PC-9 (cell line): Measurements from ENCODE around the gene DNAJC3. TPM values are rescaled to one million over a fixed set of nuclear protein-coding genes. Genes with fewer than 3 reads are reported as not detected.
A peak's percentile ranks its signal among the peaks of the same experiment; 100 is the strongest.

Experiments used
- BruUV-seq: library from RNA; stranded (reverse); fragments of 400-500 nt; replicated peaks from 2 replicates; lab custom pipeline; 2021; lab: Mats Ljungman, UMichigan
- CTCF ChIA-PET: fragments of 300-600 bp; sonication (Branson Sonifier 250); formaldehyde crosslinking; loops from one replicate; lab custom pipeline; 2022; ENCODE audit warnings: antibody characterized with exemption; lab: Charles Lee
- POLR2A ChIA-PET: fragments of 300-600 bp; sonication (Branson Sonifier 250); formaldehyde crosslinking; loops from one replicate; lab custom pipeline; 2022; ENCODE audit warnings: antibody characterized with exemption; ENCODE audit not compliant: unreplicated experiment; lab: Charles Lee
- DNase-seq, 2 experiments: peaks; one replicate each; pipeline versions ENCODE4 v3.0.0 to v3.0.0-alpha.2; 2015 to 2022; ENCODE audit warnings: mixed read lengths in 1 of 2
- H2AFZ ChIP-seq: fragments of 200-600 bp; sonication (generic); 2 replicates; pipeline ENCODE4 v1.8.1; 2017; ENCODE audit warnings: antibody characterized with exemption
- H3F3A ChIP-seq: fragments of 200-600 bp; sonication (generic); 2 replicates; pipeline ENCODE4 v1.8.1; 2017; ENCODE audit warnings: antibody characterized with exemption, mild to moderate bottlenecking, low read depth; ENCODE audit not compliant: insufficient read depth
- H3K27ac ChIP-seq: fragments of 200-600 bp; sonication (generic); 2 replicates; pipeline ENCODE4 v1.6.1; 2016; ENCODE audit warnings: mixed run types
- H3K27me3 ChIP-seq: fragments of 200-600 bp; sonication (generic); 2 replicates; pipeline ENCODE4 v1.6.1; 2016; ENCODE audit warnings: low read depth, mixed run types; ENCODE audit not compliant: insufficient read depth
- H3K36me3 ChIP-seq: fragments of 200-600 bp; sonication (generic); 2 replicates; pipeline ENCODE4 v1.6.1; 2016; ENCODE audit warnings: low read depth, mixed run types
- H3K4me1 ChIP-seq: fragments of 200-600 bp; sonication (generic); replicated peaks from 2 replicates; pipeline ENCODE4 v1.6.1; 2016; ENCODE audit warnings: mixed run types; ENCODE audit not compliant: insufficient read depth
- H3K4me2 ChIP-seq: fragments of 200-600 bp; sonication (generic); 2 replicates; pipeline ENCODE4 v1.6.1; 2017; ENCODE audit warnings: mixed run types
- H3K4me3 ChIP-seq: fragments of 200-600 bp; sonication (generic); 2 replicates; pipeline ENCODE4 v1.6.1; 2016; ENCODE audit warnings: mixed run types
- H3K79me2 ChIP-seq: fragments of 200-600 bp; sonication (generic); 2 replicates; pipeline ENCODE4 v1.6.1; 2017; ENCODE audit warnings: low read depth, mixed run types
- H3K9me2 ChIP-seq: fragments of 200-600 bp; sonication (generic); 2 replicates; pipeline ENCODE4 v1.8.1; 2017; ENCODE audit warnings: mild to moderate bottlenecking; ENCODE audit not compliant: insufficient read depth
- H3K9me3 ChIP-seq: fragments of 200-600 bp; sonication (generic); 2 replicates; pipeline ENCODE4 v1.8.1; 2016; ENCODE audit warnings: low read depth; ENCODE audit not compliant: insufficient read depth
- H4K20me1 ChIP-seq: fragments of 200-600 bp; sonication (generic); 2 replicates; pipeline ENCODE4 v1.8.1; 2017; ENCODE audit not compliant: insufficient read depth
- EZH2 ChIP-seq: fragments of 200-600 bp; sonication (generic); IDR thresholded peaks from 2 replicates; pipeline ENCODE4 v1.8.0; 2017; ENCODE audit warnings: antibody characterized with exemption, low read depth
- intact Hi-C: fragments of 100-400 bp; cut with micrococcal nuclease; formaldehyde crosslinking; loops from one replicate; pipeline ENCODE4 v1.10.0; 2022; ENCODE audit not compliant: unreplicated experiment
- total RNA-seq: library from RNA; stranded (reverse); gene quantifications from 2 replicates; pipeline ENCODE4 v1.2.3, GENCODE V29; 2021
- TF ChIP-seq, protein P1 (sequence below): fragments of 200-600 bp; sonication (generic); conservative IDR thresholded peaks from 2 replicates; pipeline ENCODE4 v1.6.1; 2017; ENCODE audit warnings: mixed run types, antibody characterized with exemption, mild to moderate bottlenecking, moderate library complexity

DNAJC3 gene
- total RNA-seq, 1 experiment from 2014 or later: 10.5 TPM

DNA sequence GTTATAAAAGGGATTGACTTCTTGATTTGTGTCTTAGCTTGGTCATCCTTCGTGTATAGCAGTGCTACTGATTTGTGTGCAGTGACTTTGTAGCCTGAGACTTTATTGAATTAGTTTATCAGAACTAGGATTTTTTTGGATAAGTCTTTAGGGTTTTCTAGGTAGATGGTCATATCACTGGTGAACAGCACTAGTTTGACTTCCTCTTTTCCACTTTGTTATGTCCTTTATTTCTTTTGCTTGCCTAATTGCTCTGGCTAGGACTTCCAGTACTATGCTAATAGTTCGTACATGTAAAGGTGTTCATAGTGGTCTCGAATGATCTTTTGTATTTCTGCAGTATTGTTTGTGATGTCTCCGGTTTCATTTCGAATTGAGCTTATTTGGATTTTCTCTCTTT lies 145.4 kb downstream of the DNAJC3 start:
- intact Hi-C loops: no loop called here
- no TSS peak for BruUV-seq

DNA sequence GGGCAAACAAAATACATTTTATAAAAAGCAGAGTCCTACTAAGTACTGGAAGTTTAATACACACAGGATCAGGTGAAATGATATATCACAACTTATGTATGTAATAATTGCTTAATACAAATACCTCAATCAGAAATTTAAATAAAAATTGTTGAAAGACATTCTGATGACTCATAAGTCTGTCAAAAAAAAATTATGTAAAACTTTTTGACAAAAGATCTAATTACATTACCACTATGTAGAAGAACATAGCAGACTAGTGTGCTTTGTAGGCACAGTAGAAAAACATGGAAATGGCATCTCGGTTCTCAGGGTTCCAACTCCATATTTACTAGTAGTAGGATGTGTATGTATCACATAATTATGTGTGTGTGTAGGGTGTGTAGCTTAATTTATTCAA lies 156.2 kb downstream of the DNAJC3 start:
- peaks cover 13% of the 10 kb centered on the region for H3F3A ChIP-seq
- peaks cover 10% of the 10 kb centered on the region; the same call in 1 of the 2 replicates for H3K9me3 ChIP-seq
- peak overlapping the region; percentile 43 for H3K4me2 ChIP-seq
- H3K9me2 ChIP-seq: no peaks in the 10 kb centered on the region
- no peak overlapping the region for H2AFZ ChIP-seq
- H3K4me1 ChIP-seq: peaks cover 16% of the 10 kb centered on the region
- no peaks in the 10 kb centered on the region for H3K27me3 ChIP-seq
- intact Hi-C loops: loop anchor here (5.0 kb wide), 3 partner anchors 341 to 431 kb away; no protein-coding TSS in a partner anchor
- H3K4me3 ChIP-seq: no peak overlapping the region
- H4K20me1 ChIP-seq: no peaks in the 10 kb centered on the region
- no peaks in the 10 kb centered on the region for H3K79me2 ChIP-seq
- no TSS peak for BruUV-seq
- no peak for TF ChIP-seq EZH2
- TF ChIP-seq, protein P1, sequence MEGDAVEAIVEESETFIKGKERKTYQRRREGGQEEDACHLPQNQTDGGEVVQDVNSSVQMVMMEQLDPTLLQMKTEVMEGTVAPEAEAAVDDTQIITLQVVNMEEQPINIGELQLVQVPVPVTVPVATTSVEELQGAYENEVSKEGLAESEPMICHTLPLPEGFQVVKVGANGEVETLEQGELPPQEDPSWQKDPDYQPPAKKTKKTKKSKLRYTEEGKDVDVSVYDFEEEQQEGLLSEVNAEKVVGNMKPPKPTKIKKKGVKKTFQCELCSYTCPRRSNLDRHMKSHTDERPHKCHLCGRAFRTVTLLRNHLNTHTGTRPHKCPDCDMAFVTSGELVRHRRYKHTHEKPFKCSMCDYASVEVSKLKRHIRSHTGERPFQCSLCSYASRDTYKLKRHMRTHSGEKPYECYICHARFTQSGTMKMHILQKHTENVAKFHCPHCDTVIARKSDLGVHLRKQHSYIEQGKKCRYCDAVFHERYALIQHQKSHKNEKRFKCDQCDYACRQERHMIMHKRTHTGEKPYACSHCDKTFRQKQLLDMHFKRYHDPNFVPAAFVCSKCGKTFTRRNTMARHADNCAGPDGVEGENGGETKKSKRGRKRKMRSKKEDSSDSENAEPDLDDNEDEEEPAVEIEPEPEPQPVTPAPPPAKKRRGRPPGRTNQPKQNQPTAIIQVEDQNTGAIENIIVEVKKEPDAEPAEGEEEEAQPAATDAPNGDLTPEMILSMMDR: no peak
- CTCF ChIA-PET: interaction anchor here (0.6 to 1.7 kb wide), 5 partner anchors 209 to 643 kb away, joined by 3 to 10 read pairs (median 5); no protein-coding TSS in a partner anchor
- H3K27ac ChIP-seq: 0 out of 2 replicates have a peak overlapping the region, but pooled peaks have one; percentile 8
- peaks cover 7% of the 10 kb centered on the region; the same call in 1 of the 2 replicates for H3K36me3 ChIP-seq
- POLR2A ChIA-PET: interaction anchor here (0.5 kb wide), 1 partner anchor 394 kb away, joined by 3 read pairs; no protein-coding TSS in a partner anchor
- peak in 1 of 2 experiments; percentile 63 for DNase-seq

More for the DNA sequence above, 145.4 kb downstream of the DNAJC3 start:
- Histone ChIP-seq H3K4me2 (no peak overlapping the region), H3K36me3 (0 out of 2 replicates have a peak, but pooled peaks cover 12% of the 10 kb centered on the region), H3K27me3 (no peaks in the 10 kb centered on the region), H3K9me3 (no peaks in the 10 kb centered on the region), H3K9me2 (no peaks in the 10 kb centered on the region; the same call in none of the 2 replicates), H3K4me3 (no peak overlapping the region), H3F3A (no peaks in the 10 kb centered on the region), H3K4me1 (no peaks in the 10 kb centered on the region), H3K27ac (no peak overlapping the region), H2AFZ (no peak overlapping the region), H4K20me1 (no peaks in the 10 kb centered on the region), H3K79me2 (no peaks in the 10 kb centered on the region)
- DNase-seq: no peak
- ChIA-PET POLR2A (no interaction called here), CTCF (interaction anchor here (0.7 kb wide), 1 partner anchor 88 kb away, joined by 3 read pairs; no protein-coding TSS in a partner anchor)
- no peak for TF ChIP-seq EZH2

GRCh38 chr13:95833719-95834118 lies 156.8 kb downstream of the DNAJC3 start:
- intact Hi-C loops: loop anchor here (1.0 to 5.0 kb wide), 8 partner anchors 209 to 1213 kb away; no protein-coding TSS in a partner anchor
- DNase-seq: peak in 1 of 2 experiments; percentile 60
- POLR2A ChIA-PET: no interaction called here

More at GRCh38 chr13:95833719-95834118, 156.8 kb downstream of the DNAJC3 start:
- peaks cover 16% of the 10 kb centered on the region for H3K4me1 ChIP-seq
- peaks cover 13% of the 10 kb centered on the region for H3F3A ChIP-seq
- CTCF ChIA-PET: interaction anchor here (0.5 to 1.7 kb wide), 7 partner anchors 171 to 644 kb away, joined by 3 to 10 read pairs (median 4); no protein-coding TSS in a partner anchor
- H2AFZ ChIP-seq: no peak overlapping the region
- 0 out of 2 replicates have a peak overlapping the region, but pooled peaks have one; percentile 8 for H3K27ac ChIP-seq
- H3K4me2 ChIP-seq: peak overlapping the region; percentile 43
- peaks cover 14% of the 10 kb centered on the region; the same call in 1 of the 2 replicates for H3K9me3 ChIP-seq
- no peaks in the 10 kb centered on the region for H3K79me2 ChIP-seq
- peaks cover 7% of the 10 kb centered on the region; the same call in 1 of the 2 replicates for H3K36me3 ChIP-seq
- no peaks in the 10 kb centered on the region for H3K27me3 ChIP-seq
- H3K4me3 ChIP-seq: no peak overlapping the region
- H3K9me2 ChIP-seq: no peaks in the 10 kb centered on the region
- no peaks in the 10 kb centered on the region for H4K20me1 ChIP-seq
- no peak for TF ChIP-seq EZH2
- TF ChIP-seq, protein P1: no peak
- BruUV-seq: no TSS peak
